ENCODE data around the gene DPCD.

GRCh38 chr10:101624526-101625102 lies 36.5 kb downstream of the DPCD start:
- TF ChIP-seq POLR2AphosphoS5 (IDR thresholded peaks at IDR 0.05; ENCODE audit: low read depth, low read length) = no peak
- no peak for TF ChIP-seq POLR2A (IDR thresholded peaks at IDR 0.05; ENCODE audit: low read depth, low read length)
- no peak for TF ChIP-seq SPI1 (IDR thresholded peaks at IDR 0.05; ENCODE audit: low read depth, low read length)
- no peak for TF ChIP-seq TAF1 (IDR thresholded peaks at IDR 0.05; ENCODE audit: low read depth, low read length)
- TF ChIP-seq POU2F2 (IDR thresholded peaks at IDR 0.05; ENCODE audit: low read depth, low read length) = no peak

Data from GM12891 (cell line).